ENCODE results near the gene KRIT1. TPM values are rescaled to one million over a fixed set of nuclear protein-coding genes. Genes with fewer than 3 reads are reported as not detected.

KRIT1 gene
- polyA plus RNA-seq, 1 donor from 2014 or later, result 39.6 TPM

DNA sequence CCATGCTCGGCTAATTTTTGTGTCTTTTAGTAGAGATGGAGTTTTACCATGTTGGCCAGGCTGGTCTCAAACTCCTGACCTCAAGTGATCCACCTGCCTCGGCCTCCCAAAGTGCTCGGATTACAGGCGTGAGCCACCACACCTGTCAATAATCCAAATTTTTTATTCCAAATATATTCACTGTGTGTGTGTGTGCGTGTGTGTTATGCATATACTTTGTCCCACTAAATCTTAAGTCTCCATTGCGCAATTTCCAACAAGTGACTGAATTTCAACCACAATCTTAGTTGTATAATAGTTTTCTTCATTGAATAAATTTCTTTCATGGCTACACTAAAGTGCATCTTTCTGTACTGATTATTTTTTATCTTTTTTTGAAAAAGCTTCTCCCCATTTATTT is 2.7 kb downstream of the KRIT1 start:
- H3K79me2 ChIP-seq (replicated peaks; ENCODE audit: insufficient read depth, low read length), result peaks cover 37% of the 10 kb centered on the region
- no peak overlapping the region for H3K4me2 ChIP-seq (ENCODE audit: low read length)
- no peak overlapping the region for H3K27ac ChIP-seq (ENCODE audit: low read length)
- no peaks in the 10 kb centered on the region for H4K20me1 ChIP-seq (ENCODE audit: insufficient read depth)
- no peaks in the 10 kb centered on the region for H3K9me2 ChIP-seq (ENCODE audit: insufficient read depth, low read length)
- H3K36me3 ChIP-seq (ENCODE audit: insufficient read depth, low read length), result peaks cover 4% of the 10 kb centered on the region
- H3F3A ChIP-seq (ENCODE audit: insufficient read depth, low read length, poor library complexity, severe bottlenecking), result no peaks in the 10 kb centered on the region
- no peak overlapping the region for H3K4me3 ChIP-seq (ENCODE audit: low read length)
- H3K9me3 ChIP-seq (ENCODE audit: low read length), result no peaks in the 10 kb centered on the region
- H3K27me3 ChIP-seq (ENCODE audit: insufficient read depth, low read depth, low read length), result no peaks in the 10 kb centered on the region
- H2AFZ ChIP-seq (ENCODE audit: low read depth, low read length), result no peak overlapping the region
- TF ChIP-seq EP300 (conservative IDR thresholded peaks at IDR 0.05; ENCODE audit: poor library complexity, severe bottlenecking), result no peak
- no peak for TF ChIP-seq TAF1 (IDR thresholded peaks at IDR 0.05; ENCODE audit: low read depth)
- TF ChIP-seq RAD21 (conservative IDR thresholded peaks at IDR 0.05), result no peak
- TF ChIP-seq POLR2AphosphoS5 (IDR thresholded peaks at IDR 0.05), result no peak
- TF ChIP-seq EZH2 (IDR thresholded peaks at IDR 0.05; ENCODE audit: borderline replicate concordance, insufficient read depth, low read length, poor library complexity, severe bottlenecking), result no peak
- TF ChIP-seq, protein P1, sequence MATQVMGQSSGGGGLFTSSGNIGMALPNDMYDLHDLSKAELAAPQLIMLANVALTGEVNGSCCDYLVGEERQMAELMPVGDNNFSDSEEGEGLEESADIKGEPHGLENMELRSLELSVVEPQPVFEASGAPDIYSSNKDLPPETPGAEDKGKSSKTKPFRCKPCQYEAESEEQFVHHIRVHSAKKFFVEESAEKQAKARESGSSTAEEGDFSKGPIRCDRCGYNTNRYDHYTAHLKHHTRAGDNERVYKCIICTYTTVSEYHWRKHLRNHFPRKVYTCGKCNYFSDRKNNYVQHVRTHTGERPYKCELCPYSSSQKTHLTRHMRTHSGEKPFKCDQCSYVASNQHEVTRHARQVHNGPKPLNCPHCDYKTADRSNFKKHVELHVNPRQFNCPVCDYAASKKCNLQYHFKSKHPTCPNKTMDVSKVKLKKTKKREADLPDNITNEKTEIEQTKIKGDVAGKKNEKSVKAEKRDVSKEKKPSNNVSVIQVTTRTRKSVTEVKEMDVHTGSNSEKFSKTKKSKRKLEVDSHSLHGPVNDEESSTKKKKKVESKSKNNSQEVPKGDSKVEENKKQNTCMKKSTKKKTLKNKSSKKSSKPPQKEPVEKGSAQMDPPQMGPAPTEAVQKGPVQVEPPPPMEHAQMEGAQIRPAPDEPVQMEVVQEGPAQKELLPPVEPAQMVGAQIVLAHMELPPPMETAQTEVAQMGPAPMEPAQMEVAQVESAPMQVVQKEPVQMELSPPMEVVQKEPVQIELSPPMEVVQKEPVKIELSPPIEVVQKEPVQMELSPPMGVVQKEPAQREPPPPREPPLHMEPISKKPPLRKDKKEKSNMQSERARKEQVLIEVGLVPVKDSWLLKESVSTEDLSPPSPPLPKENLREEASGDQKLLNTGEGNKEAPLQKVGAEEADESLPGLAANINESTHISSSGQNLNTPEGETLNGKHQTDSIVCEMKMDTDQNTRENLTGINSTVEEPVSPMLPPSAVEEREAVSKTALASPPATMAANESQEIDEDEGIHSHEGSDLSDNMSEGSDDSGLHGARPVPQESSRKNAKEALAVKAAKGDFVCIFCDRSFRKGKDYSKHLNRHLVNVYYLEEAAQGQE (IDR thresholded peaks at IDR 0.05; ENCODE audit: borderline replicate concordance), result no peak
- TF ChIP-seq SMC3 (conservative IDR thresholded peaks at IDR 0.05; ENCODE audit: poor library complexity), result no peak
- TF ChIP-seq, protein P2, sequence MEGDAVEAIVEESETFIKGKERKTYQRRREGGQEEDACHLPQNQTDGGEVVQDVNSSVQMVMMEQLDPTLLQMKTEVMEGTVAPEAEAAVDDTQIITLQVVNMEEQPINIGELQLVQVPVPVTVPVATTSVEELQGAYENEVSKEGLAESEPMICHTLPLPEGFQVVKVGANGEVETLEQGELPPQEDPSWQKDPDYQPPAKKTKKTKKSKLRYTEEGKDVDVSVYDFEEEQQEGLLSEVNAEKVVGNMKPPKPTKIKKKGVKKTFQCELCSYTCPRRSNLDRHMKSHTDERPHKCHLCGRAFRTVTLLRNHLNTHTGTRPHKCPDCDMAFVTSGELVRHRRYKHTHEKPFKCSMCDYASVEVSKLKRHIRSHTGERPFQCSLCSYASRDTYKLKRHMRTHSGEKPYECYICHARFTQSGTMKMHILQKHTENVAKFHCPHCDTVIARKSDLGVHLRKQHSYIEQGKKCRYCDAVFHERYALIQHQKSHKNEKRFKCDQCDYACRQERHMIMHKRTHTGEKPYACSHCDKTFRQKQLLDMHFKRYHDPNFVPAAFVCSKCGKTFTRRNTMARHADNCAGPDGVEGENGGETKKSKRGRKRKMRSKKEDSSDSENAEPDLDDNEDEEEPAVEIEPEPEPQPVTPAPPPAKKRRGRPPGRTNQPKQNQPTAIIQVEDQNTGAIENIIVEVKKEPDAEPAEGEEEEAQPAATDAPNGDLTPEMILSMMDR (IDR thresholded peaks at IDR 0.05; ENCODE audit: poor library complexity, severe bottlenecking), result no peak
- H3K9ac ChIP-seq (ENCODE audit: low read length), result no peak overlapping the region

DNA sequence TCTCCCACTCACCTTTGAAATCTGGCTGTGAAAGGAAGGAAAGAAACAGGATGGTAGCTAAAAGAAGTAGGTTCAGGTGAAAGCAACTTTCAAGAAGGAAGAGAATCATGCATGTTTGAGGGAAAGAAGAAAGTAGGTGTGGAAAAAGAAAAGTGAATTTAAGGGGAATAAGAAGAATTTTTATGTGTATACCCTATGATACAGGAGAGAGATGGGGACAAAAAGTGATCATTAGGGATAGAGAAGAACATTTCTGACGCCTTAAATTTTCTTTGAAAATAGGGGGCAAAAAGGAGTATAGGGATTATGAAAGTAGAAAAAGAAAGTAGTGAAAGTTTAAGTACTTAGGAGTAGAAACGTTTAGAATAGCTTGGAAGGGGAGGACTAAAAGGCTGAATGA is 15.2 kb downstream of the KRIT1 start:
- no peak overlapping the region for H3K4me2 ChIP-seq (ENCODE audit: low read length)
- no peak overlapping the region for H3K9ac ChIP-seq (ENCODE audit: low read length)
- no peaks in the 10 kb centered on the region for H3F3A ChIP-seq (ENCODE audit: insufficient read depth, low read length, poor library complexity, severe bottlenecking)
- no peaks in the 10 kb centered on the region for H3K9me2 ChIP-seq (ENCODE audit: insufficient read depth, low read length)
- no peak overlapping the region for H2AFZ ChIP-seq (ENCODE audit: low read depth, low read length)
- TF ChIP-seq, protein P1 (IDR thresholded peaks at IDR 0.05; ENCODE audit: borderline replicate concordance), result no peak
- no peak for TF ChIP-seq SMC3 (conservative IDR thresholded peaks at IDR 0.05; ENCODE audit: poor library complexity)
- TF ChIP-seq TAF1 (IDR thresholded peaks at IDR 0.05; ENCODE audit: low read depth), result no peak
- TF ChIP-seq EP300 (conservative IDR thresholded peaks at IDR 0.05; ENCODE audit: poor library complexity, severe bottlenecking), result no peak
- TF ChIP-seq RAD21 (conservative IDR thresholded peaks at IDR 0.05), result no peak
- no peak for TF ChIP-seq MXI1 (conservative IDR thresholded peaks at IDR 0.05; ENCODE audit: poor library complexity, severe bottlenecking)
- no peaks in the 10 kb centered on the region for H4K20me1 ChIP-seq (ENCODE audit: insufficient read depth)
- no peak overlapping the region for H3K27ac ChIP-seq (ENCODE audit: low read length)
- H3K4me3 ChIP-seq (ENCODE audit: low read length), result no peak overlapping the region
- H3K9me3 ChIP-seq (ENCODE audit: low read length), result no peaks in the 10 kb centered on the region
- H3K79me2 ChIP-seq (replicated peaks; ENCODE audit: insufficient read depth, low read length), result no peaks in the 10 kb centered on the region
- H3K36me3 ChIP-seq (ENCODE audit: insufficient read depth, low read length), result no peaks in the 10 kb centered on the region
- no peaks in the 10 kb centered on the region for H3K27me3 ChIP-seq (ENCODE audit: insufficient read depth, low read depth, low read length)

Data from neural cell (in vitro differentiated cells).